Spleen (tissue), 11 donors: ENCODE results near the gene UCK1. TPM values are rescaled to one million over a fixed set of nuclear protein-coding genes. Genes with fewer than 3 reads are reported as not detected.

Source experiments
- DNase-seq: peaks from one replicate; pipeline ENCODE4 v3.0.0-alpha.2; 2020
- H3K27ac ChIP-seq, 8 donors: fragments of 200-600 bp; sonication (generic) in 7 of 8; 1 replicate in 4 of 8; 2 replicates in 4 of 8; pipeline versions ENCODE4 v1.5.0 to v1.8.0; 2016 to 2021; ENCODE audit warnings: inconsistent platforms in 4 of 8, mild to moderate bottlenecking in 4 of 8, moderate library complexity in 1 of 8
- H3K27me3 ChIP-seq, 7 donors: fragments of 200-600 bp; sonication (generic) in 6 of 7; replicated peaks in 1 of 7; 1 replicate in 4 of 7; 2 replicates in 3 of 7; pipeline versions ENCODE4 v1.5.0 to v1.8.0; 2016 to 2021; ENCODE audit warnings: inconsistent platforms in 3 of 7, mild to moderate bottlenecking in 1 of 7
- H3K36me3 ChIP-seq, 6 donors: fragments of 200-600 bp; sonication (generic) in 5 of 6; 1 replicate in 4 of 6; 2 replicates in 2 of 6; pipeline versions ENCODE4 v1.5.0 to v1.8.0; 2016 to 2021; ENCODE audit warnings: inconsistent platforms in 2 of 6
- H3K4me1 ChIP-seq, 6 donors: fragments of 200-600 bp; sonication (generic) in 5 of 6; 1 replicate in 3 of 6; 2 replicates in 3 of 6; pipeline versions ENCODE4 v1.5.0 to v1.8.0; 2016 to 2021; ENCODE audit warnings: inconsistent platforms in 3 of 6
- H3K4me3 ChIP-seq, 8 donors: fragments of 200-600 bp; sonication (generic) in 7 of 8; 1 replicate in 4 of 8; 2 replicates in 4 of 8; pipeline versions ENCODE4 v1.5.0 to v1.8.0; 2016 to 2021; ENCODE audit warnings: inconsistent platforms in 4 of 8, mild to moderate bottlenecking in 4 of 8, moderate library complexity in 2 of 8
- H3K9me3 ChIP-seq, 8 donors: fragments of 200-600 bp; sonication (generic) in 7 of 8; 1 replicate in 4 of 8; 2 replicates in 4 of 8; pipeline versions ENCODE4 v1.5.0 to v1.8.0; 2016 to 2021; ENCODE audit warnings: inconsistent platforms in 4 of 8
- POLR2A ChIP-seq, 3 donors: fragments of 450-650 bp; IDR thresholded peaks; one replicate each; pipeline ENCODE4 v1.5.1; 2017; ENCODE audit warnings: antibody characterized with exemption in 3 of 3, mild to moderate bottlenecking in 1 of 3
- POLR2AphosphoS5 ChIP-seq, 3 donors: sonication (generic); formaldehyde crosslinking; IDR thresholded peaks; one replicate each; pipeline ENCODE4 v1.5.1; 2017; ENCODE audit warnings: antibody characterized with exemption in 3 of 3
- WGBS, 5 donors: extraction: QIAGEN DNeasy Blood & Tissue Kit in 3 of 5; methylation state at CpG; one replicate each; pipeline versions ENCODE4 v1.1.5 to v1.1.7; 2013 to 2018; 5-methylcytosine and 5-hydroxymethylcytosine counted together
- intact Hi-C: fragments of 100-400 bp; cut with DNase I; formaldehyde crosslinking; loops from one replicate; pipeline ENCODE4 v1.15.0; 2023; ENCODE audit warnings: low total_unique reads
- polyA plus RNA-seq, 3 donors: library from polyadenylated mRNA; stranded (reverse); fragments of 200-250 nt; gene quantifications; one replicate each; pipeline ENCODE4 v1.2.1, GENCODE V29; 2013
- total RNA-seq, 7 donors: library from RNA; depleted of rRNA in 3 of 7; stranded (reverse); fragments of >200 nt in 3 of 7; fragmentation: NEBNext Ultra II Directional in 4 of 7; extraction: Animal tissue kit (Norgen Biotek cat#: 25700) in 4 of 7; gene quantifications; one replicate each; pipeline versions ENCODE4 v1.1.0 to v1.2.1, GENCODE V29; 2016 to 2021
- TF ChIP-seq, protein P1 (sequence below), 11 experiments: fragments of 200-600 bp in 7 of 11; fragments of 450-650 bp in 4 of 11; sonication (generic) in 4 of 11; IDR thresholded peaks in 8 of 11; conservative IDR thresholded peaks in 3 of 11; 1 replicate in 7 of 11; 2 replicates in 4 of 11; pipeline versions ENCODE4 v1.4.0 to v1.8.0; 2016 to 2021; ENCODE audit warnings: antibody characterized with exemption in 11 of 11, inconsistent platforms in 4 of 11, mild to moderate bottlenecking in 1 of 11
- donor health status: healthy with polysubstance abuse.
- donor health status: DM: no; HTN: no; CAD: no; lungs with moderate emphysema.
- donor health status: DM: no; HTN: no; CAD: no.
- donor health status: Bipolar disorder and iron deficiency.
- donor health status: healthy.
- donor health status: DM: no; HTN: no; CAD: no.
- donor health status: DM: yes; HTN: yes; CAD: no.

Gene UCK1
- total and polyA plus RNA-seq, 10 donors, result 20.3 to 32.9 (median 23.8) TPM

DNA sequence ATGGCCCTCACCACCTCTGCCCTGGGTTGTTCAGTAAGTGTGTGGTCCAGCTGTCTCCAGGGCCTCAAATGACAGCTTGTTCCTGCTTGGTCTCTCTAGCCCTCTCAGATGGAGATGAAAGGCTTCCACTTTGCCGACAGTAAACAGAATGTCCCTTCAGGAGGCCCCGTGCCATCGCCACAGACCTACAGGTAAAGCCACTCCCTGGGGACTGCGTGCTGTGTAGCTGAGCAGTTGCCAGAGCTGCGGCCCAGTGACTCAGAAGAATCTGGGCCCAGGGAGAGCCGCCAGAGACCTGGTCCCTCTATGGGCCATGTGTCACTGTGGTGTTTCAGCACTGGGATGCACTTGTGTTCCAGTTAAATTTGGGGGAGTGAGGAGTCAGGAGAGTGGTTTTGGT lies 39.0 kb downstream of the UCK1 start:
- TF ChIP-seq, protein P1, sequence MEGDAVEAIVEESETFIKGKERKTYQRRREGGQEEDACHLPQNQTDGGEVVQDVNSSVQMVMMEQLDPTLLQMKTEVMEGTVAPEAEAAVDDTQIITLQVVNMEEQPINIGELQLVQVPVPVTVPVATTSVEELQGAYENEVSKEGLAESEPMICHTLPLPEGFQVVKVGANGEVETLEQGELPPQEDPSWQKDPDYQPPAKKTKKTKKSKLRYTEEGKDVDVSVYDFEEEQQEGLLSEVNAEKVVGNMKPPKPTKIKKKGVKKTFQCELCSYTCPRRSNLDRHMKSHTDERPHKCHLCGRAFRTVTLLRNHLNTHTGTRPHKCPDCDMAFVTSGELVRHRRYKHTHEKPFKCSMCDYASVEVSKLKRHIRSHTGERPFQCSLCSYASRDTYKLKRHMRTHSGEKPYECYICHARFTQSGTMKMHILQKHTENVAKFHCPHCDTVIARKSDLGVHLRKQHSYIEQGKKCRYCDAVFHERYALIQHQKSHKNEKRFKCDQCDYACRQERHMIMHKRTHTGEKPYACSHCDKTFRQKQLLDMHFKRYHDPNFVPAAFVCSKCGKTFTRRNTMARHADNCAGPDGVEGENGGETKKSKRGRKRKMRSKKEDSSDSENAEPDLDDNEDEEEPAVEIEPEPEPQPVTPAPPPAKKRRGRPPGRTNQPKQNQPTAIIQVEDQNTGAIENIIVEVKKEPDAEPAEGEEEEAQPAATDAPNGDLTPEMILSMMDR (IDR thresholded peaks at IDR 0.05 in 8 of 11, conservative IDR thresholded peaks at IDR 0.05 in 3 of 11), result no peak
- no peak for TF ChIP-seq POLR2A (IDR thresholded peaks at IDR 0.05)
- TF ChIP-seq POLR2AphosphoS5 (IDR thresholded peaks at IDR 0.05), result no peak
- peaks cover 7 to 100% (median 100%) of the 10 kb centered on the region in 6 donors for H3K36me3 ChIP-seq

GRCh38 chr9:131491001-131491710 lies 39.9 kb downstream of the UCK1 start:
- peaks cover 7 to 100% (median 100%) of the 10 kb centered on the region in 6 donors for H3K36me3 ChIP-seq
- intact Hi-C loops, result no loop called here
- no peak overlapping the region for H3K27ac ChIP-seq
- H3K27me3 ChIP-seq, result no peaks in the 10 kb centered on the region
- TF ChIP-seq, protein P1 (IDR thresholded peaks at IDR 0.05 in 8 of 11, conservative IDR thresholded peaks at IDR 0.05 in 3 of 11), result no peak
- TF ChIP-seq POLR2AphosphoS5 (IDR thresholded peaks at IDR 0.05), result peak in 2 of 3 donors; percentile 39 to 40
- WGBS, 5 donors, result 95 to 97% (median 97%) methylated on average over 18 to 20 of the region's 20 CpGs
- no peak overlapping the region for H3K4me3 ChIP-seq
- no peaks in the 10 kb centered on the region for H3K9me3 ChIP-seq
- DNase-seq, result no peak
- peaks cover 0 to 11% (median 3%) of the 10 kb centered on the region in 6 donors for H3K4me1 ChIP-seq

More for the DNA sequence above, 39.0 kb downstream of the UCK1 start:
- Histone ChIP-seq H3K27ac (peak overlapping the region in 1 of 8 donors; percentile 24), H3K4me1 (peaks cover 0 to 11% (median 3%) of the 10 kb centered on the region in 6 donors), H3K27me3 (no peaks in the 10 kb centered on the region), H3K4me3 (no peak overlapping the region), H3K9me3 (no peaks in the 10 kb centered on the region)
- DNase-seq, result no peak
- WGBS, 5 donors, result 90 to 95% (median 93%) methylated on average over 4 to 6 of the region's 6 CpGs
- intact Hi-C loops, result no loop called here

DNA sequence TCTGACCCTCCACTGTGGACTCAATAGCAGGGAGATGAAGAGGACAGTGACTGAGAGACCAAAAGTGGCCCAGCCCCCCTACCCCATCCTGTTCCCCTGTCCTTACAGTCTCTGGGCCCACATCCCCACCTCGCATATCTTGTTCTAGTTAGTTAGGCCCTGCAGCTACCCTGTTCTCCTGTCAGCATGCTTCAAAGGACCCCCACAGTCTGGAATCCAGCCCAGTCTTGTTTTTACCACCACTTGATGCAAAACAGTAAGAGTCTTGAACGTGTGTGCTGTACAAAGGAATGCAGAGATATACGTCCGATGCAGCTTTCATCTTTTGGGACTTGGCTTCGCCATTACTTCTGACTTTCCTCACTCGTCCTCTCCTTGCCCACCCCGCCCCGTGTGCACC lies 40.5 kb downstream of the UCK1 start:
- TF ChIP-seq, protein P1 (IDR thresholded peaks at IDR 0.05 in 8 of 11, conservative IDR thresholded peaks at IDR 0.05 in 3 of 11), result no peak
- 69 to 82% (median 81%) methylated on average over 8 of the region's 8 CpGs for WGBS, 5 donors
- Histone ChIP-seq H3K27me3 (no peaks in the 10 kb centered on the region), H3K4me3 (no peak overlapping the region), H3K9me3 (no peaks in the 10 kb centered on the region), H3K27ac (no peak overlapping the region), H3K4me1 (peaks cover 0 to 7% (median under 1%) of the 10 kb centered on the region in 6 donors), H3K36me3 (peaks cover 7 to 100% (median 100%) of the 10 kb centered on the region in 6 donors)
- intact Hi-C loops, result no loop called here
- DNase-seq, result no peak

GRCh38 chr9:131487621-131488031 lies 43.4 kb downstream of the UCK1 start:
- H3K27me3 ChIP-seq, result no peaks in the 10 kb centered on the region
- peaks cover 5 to 100% (median 100%) of the 10 kb centered on the region in 6 donors for H3K36me3 ChIP-seq
- no peak overlapping the region for H3K4me3 ChIP-seq
- H3K4me1 ChIP-seq, result no peaks in the 10 kb centered on the region
- peak in 1 of 3 donors; percentile 58 for TF ChIP-seq POLR2AphosphoS5 (IDR thresholded peaks at IDR 0.05)
- TF ChIP-seq POLR2A (IDR thresholded peaks at IDR 0.05), result no peak
- TF ChIP-seq, protein P1 (IDR thresholded peaks at IDR 0.05 in 8 of 11, conservative IDR thresholded peaks at IDR 0.05 in 3 of 11), result no peak
- no peak for DNase-seq
- no peaks in the 10 kb centered on the region for H3K9me3 ChIP-seq
- intact Hi-C loops, result loop anchor here (10.0 kb wide), 1 partner anchor 123 kb away; no protein-coding TSS in a partner anchor
- no peak overlapping the region for H3K27ac ChIP-seq
- WGBS, 5 donors, result 86 to 90% (median 88%) methylated on average over 10 to 14 of the region's 14 CpGs
